ENCODE data around the gene LRMDA.

The LRMDA gene

GRCh38 chr10:76248649-76249200 lies 817.3 kb downstream of the LRMDA start:
- Histone ChIP-seq H3K9me2 (replicated peaks; ENCODE audit: low read depth, low read length) (no peaks in the 10 kb centered on the region), H3K9me3 (ENCODE audit: insufficient read depth, low read depth, low read length) (no peaks in the 10 kb centered on the region), H3K36me3 (ENCODE audit: insufficient read depth, low read length) (no peaks in the 10 kb centered on the region), H3K4me2 (ENCODE audit: low read depth, low read length, poor library complexity, severe bottlenecking) (no peak overlapping the region), H3K79me2 (ENCODE audit: insufficient read depth, low read length) (no peaks in the 10 kb centered on the region), H3K9ac (ENCODE audit: low read depth, low read length, poor library complexity, severe bottlenecking) (no peak overlapping the region), H4K20me1 (ENCODE audit: insufficient read depth, low read length, poor library complexity, severe bottlenecking) (no peaks in the 10 kb centered on the region), H3K4me1 (ENCODE audit: insufficient read depth, low read length, poor library complexity, severe bottlenecking) (no peaks in the 10 kb centered on the region), H3K4me3 (ENCODE audit: low read length, poor library complexity, severe bottlenecking) (no peak overlapping the region), H2AFZ (ENCODE audit: low read length) (no peak overlapping the region), H3K27me3 (ENCODE audit: insufficient read depth, low read length, poor library complexity, severe bottlenecking) (no peaks in the 10 kb centered on the region), H3F3A (ENCODE audit: low read depth) (no peaks in the 10 kb centered on the region)
- TF ChIP-seq CTCF (conservative IDR thresholded peaks at IDR 0.05; ENCODE audit: low read length) (no peak), EZH2phosphoT487 (IDR thresholded peaks at IDR 0.05; ENCODE audit: borderline replicate concordance) (no peak)

GRCh38 chr10:76251841-76252671 lies 820.6 kb downstream of the LRMDA start:
- no peak for TF ChIP-seq CTCF (conservative IDR thresholded peaks at IDR 0.05; ENCODE audit: low read length)
- TF ChIP-seq EZH2phosphoT487 (IDR thresholded peaks at IDR 0.05; ENCODE audit: borderline replicate concordance) = no peak
- Histone ChIP-seq H3K9me3 (ENCODE audit: insufficient read depth, low read depth, low read length) (no peaks in the 10 kb centered on the region), H3K9ac (ENCODE audit: low read depth, low read length, poor library complexity, severe bottlenecking) (no peak overlapping the region), H3K4me3 (ENCODE audit: low read length, poor library complexity, severe bottlenecking) (no peak overlapping the region), H3F3A (ENCODE audit: low read depth) (no peaks in the 10 kb centered on the region), H3K4me2 (ENCODE audit: low read depth, low read length, poor library complexity, severe bottlenecking) (no peak overlapping the region), H4K20me1 (ENCODE audit: insufficient read depth, low read length, poor library complexity, severe bottlenecking) (no peaks in the 10 kb centered on the region), H3K4me1 (ENCODE audit: insufficient read depth, low read length, poor library complexity, severe bottlenecking) (no peaks in the 10 kb centered on the region), H3K36me3 (ENCODE audit: insufficient read depth, low read length) (no peaks in the 10 kb centered on the region), H3K9me2 (replicated peaks; ENCODE audit: low read depth, low read length) (no peaks in the 10 kb centered on the region), H3K27me3 (ENCODE audit: insufficient read depth, low read length, poor library complexity, severe bottlenecking) (no peaks in the 10 kb centered on the region), H3K79me2 (ENCODE audit: insufficient read depth, low read length) (no peaks in the 10 kb centered on the region), H2AFZ (ENCODE audit: low read length) (no peak overlapping the region)

- H3K4me2 ChIP-seq (ENCODE audit: low read depth, low read length, poor library complexity, severe bottlenecking) = no peak overlapping the region
- H3K4me1 ChIP-seq (ENCODE audit: insufficient read depth, low read length, poor library complexity, severe bottlenecking) = no peaks in the 10 kb centered on the region
- no peaks in the 10 kb centered on the region for H3K36me3 ChIP-seq (ENCODE audit: insufficient read depth, low read length)
- H3K27me3 ChIP-seq (ENCODE audit: insufficient read depth, low read length, poor library complexity, severe bottlenecking) = no peaks in the 10 kb centered on the region
- no peak overlapping the region for H3K9ac ChIP-seq (ENCODE audit: low read depth, low read length, poor library complexity, severe bottlenecking)
- TF ChIP-seq EZH2phosphoT487 (IDR thresholded peaks at IDR 0.05; ENCODE audit: borderline replicate concordance) = no peak
- TF ChIP-seq CTCF (conservative IDR thresholded peaks at IDR 0.05; ENCODE audit: low read length) = no peak
- no peaks in the 10 kb centered on the region for H3K79me2 ChIP-seq (ENCODE audit: insufficient read depth, low read length)
- H3F3A ChIP-seq (ENCODE audit: low read depth) = no peaks in the 10 kb centered on the region
- no peak overlapping the region for H2AFZ ChIP-seq (ENCODE audit: low read length)
- no peaks in the 10 kb centered on the region for H3K9me2 ChIP-seq (replicated peaks; ENCODE audit: low read depth, low read length)
- no peak overlapping the region for H3K4me3 ChIP-seq (ENCODE audit: low read length, poor library complexity, severe bottlenecking)
- H3K9me3 ChIP-seq (ENCODE audit: insufficient read depth, low read depth, low read length) = no peaks in the 10 kb centered on the region
- no peaks in the 10 kb centered on the region for H4K20me1 ChIP-seq (ENCODE audit: insufficient read depth, low read length, poor library complexity, severe bottlenecking)
Measured at GRCh38 chr10:76252733-76253132, 821.3 kb downstream of the LRMDA start.

Data from Loucy (cell line).